ENCODE data around the gene ODF2.
"Not testable (repeated sequence)": the region's sequence is repeated elsewhere in the genome, so short reads cannot be mapped to it uniquely, and the experiment has no call there.

ODF2 gene

DNA sequence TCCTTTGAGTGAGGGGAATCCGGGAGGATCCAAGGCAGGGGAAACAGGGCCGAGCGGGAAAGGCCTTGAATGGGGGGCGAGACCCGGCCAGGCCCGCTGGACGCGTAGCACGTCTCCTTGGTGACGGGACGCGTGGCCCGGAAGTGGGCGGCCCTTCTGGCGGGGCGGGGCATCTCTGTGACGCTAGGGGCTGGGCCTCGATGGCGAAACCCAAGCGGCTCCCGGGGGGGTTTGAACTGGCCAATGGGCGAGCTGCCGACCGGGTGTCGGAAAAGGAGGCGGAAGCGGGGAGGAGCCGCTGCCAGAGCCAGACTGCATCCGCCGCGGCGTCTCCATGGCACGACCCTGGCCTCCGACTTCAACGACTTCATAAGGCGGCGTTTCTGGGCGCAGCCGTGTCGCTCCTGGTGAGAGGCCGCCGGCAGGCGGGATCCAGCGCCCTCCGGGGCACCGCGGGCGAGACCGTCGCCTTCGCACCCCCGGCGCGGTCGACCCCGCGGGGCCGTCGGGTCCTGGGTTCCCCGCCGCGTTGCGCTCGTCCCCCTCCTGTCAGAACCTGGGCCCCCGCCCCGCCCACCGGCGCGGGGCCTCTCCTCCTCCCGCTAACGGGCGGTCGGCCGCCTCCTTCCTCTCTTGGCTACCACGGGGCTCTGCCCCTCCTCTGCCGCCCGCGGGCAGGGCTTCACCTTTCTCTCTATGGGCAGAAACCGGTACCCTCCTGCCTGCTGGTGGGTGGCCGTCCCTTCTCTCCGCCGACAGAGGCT lies at the start of gene ODF2:
ODF2 (plus strand) TSS at position 158 of the 764 bp plus-strand sequence; CDS start at position 244, 86 bp downstream.
- DNase-seq: peak; percentile 97 to 98

DNA sequence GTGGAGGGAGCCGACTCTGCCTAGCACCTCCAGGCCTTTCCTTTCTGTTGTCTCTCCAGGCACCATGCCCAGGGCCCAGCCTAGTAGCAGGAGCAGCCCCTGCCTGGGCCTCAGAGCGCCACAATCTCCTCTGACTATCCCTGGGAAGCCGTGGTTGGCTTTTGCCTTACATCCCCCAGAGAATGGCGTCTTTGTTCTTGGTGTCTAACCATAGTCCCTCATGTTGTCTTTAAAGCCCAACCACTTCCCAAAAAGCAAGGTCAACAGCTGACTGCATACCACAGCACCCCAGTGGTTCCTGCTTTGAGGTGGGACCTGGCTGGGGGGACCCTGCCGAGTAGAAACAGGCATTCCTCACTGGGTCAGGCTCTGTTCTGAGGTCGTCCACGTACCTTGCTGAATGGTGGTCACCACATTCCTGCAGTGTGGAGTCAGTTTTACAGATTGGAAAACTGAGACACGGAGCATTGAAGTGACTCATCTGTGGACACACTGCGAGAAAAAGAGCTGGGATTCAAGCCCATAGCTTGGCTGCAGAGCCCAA lies 48.9 kb upstream of the ODF2 start:
- no peak for DNase-seq

DNA sequence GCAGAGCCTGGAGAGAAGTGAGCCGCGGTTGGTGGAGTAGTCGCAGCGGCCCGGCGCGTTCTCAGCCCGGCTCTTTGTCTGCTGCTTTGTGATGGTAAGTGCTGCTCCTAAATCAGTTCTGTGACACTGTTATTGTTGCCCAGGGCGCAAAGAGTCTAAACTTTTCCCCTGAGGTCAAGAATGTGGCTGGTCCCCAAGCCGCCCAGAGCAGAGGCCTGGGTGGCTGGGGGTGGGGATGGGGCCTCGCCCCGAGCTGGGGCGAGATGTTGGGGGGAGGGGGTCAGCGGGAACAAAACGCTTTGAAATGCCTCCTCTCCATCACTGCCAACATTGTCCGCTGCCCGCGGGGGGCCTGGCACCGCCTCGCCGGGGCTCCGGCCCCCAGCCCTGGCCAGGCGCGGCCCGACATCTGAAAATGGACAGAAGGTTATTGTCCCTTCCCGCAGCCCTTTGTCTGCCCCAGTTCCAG lies 46.8 kb upstream of the ODF2 start:
- DNase-seq: no peak

DNA sequence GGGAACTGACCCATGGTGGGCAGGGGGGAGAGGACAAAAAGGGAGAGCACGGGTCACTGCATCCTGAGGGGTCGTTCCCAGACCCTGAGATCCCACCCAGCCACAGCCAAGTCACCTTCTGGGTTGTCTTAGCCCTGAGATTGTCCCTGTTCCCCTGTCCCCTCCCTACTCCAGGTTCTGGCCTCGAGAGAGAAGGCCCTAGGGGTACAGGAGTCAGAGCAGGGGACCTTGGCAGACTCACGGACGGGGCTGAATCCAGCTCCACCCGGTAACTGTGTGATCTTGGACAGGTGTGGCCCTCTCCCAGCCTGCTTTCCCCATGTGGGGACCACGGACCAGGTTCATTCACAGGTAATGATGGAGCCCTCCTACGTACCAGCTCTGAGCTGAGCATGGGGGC lies 46.4 kb upstream of the ODF2 start:
- DNase-seq: no peak

DNA sequence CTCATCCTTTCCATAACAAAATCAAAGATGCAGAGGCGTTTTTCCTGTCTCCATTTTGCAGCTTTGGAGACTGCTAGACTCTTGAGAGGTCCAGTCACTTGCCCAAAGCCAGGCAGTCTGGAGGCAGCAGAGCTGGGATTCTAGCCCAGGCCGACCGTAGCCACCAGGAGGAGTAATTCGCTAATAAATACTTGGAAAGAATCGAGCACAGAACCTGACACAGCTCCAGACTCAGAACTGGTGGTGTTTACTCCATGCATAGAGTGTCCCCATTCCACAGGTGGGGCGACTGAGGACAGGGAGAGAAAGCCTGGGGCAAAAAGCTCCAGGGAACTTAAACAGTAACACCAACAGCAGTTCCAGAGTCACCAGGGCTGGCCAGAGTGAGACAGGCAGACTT lies 45.8 kb upstream of the ODF2 start:
- DNase-seq: no peak

DNA sequence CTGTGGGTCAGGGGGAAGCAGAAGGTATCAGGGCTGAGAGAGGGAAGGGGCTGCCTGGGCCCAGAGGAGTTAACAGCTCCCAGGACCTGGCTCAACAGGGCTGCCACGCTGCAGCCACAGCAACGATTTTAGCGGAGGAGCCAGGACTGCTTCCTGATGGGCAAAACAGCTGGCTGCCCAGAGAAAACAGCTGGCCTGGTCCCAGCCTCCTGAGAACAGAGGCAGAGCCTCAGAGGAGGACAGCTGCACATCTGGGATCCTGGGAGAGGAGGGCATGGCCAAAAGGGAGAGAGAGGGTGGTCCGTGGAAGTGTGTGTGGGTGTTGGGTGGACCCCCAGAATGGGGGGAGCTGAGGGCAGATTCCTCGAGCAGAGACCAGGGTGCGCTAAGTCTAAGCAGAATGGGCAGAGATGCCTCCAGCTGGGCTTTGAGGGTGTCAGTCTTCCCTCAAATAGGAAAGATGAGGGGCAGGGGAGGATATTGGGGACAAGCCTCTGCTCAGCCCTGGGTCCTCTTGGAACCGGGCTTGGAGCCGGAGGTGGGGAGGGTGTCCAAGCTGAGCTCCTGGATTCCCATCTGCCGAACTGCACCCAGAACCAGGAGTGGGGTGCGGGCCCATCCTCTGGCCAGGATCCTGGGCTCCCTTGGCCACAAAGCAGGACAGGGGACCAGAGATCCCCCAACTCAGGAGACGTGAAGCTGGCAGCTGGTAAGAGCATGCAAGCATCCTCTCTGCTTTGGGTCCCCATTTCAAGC lies 44.3 kb upstream of the ODF2 start:
- no peak for DNase-seq

DNA sequence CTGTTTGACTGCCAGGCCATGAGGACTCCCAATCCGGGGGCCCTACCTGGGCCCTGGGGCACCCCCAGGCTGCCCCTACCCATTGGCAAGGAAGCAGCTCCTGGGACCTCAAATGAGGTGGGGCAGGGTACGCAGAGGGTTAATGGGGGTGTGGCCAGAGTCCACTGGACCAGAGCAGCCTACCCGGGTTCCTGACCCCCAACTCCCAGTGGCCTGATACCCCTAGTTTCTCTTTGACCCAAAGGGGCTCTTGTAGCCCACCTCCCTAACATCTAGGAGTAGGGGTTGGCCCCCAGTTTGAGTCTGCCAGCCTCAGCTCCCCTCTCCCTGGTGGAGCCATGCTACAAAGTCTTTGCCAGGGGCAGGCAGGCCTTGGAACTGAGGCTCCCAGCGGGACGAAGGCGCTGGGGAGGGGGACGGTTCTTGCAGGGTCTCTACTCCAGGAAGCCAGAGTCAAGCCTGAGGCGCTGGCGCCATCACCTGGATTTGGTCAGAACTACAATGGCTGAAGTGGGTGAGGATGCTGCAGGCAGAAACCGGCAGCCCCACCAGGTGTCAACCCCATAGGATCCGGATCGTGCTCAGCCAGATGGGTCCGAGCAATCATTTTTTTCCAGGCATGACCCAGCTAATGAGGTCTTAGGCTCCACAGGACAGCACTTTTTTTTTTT lies 43.6 kb upstream of the ODF2 start:
- peak; percentile 20 to 58 for DNase-seq

DNA sequence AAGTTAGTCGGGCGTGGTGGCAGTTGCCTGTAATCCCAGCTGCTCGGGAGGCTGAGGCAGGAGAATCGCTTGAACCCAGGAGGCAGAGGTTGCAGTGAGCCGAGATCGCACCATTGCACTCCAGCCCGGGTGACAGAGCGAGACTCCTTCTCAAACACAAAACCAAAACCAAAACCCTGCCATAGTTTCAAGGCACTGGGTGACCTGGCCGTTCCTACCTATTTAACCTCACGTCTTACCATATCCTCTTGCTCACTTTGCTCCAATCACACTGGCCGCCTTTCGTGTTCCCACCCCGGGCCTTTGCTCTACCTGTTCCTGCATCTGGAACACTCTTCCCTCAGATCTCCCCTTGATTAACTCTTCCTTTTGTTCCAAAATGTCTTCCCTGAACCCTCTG lies 42.1 kb upstream of the ODF2 start:
- DNase-seq: not testable (repeated sequence)

DNA sequence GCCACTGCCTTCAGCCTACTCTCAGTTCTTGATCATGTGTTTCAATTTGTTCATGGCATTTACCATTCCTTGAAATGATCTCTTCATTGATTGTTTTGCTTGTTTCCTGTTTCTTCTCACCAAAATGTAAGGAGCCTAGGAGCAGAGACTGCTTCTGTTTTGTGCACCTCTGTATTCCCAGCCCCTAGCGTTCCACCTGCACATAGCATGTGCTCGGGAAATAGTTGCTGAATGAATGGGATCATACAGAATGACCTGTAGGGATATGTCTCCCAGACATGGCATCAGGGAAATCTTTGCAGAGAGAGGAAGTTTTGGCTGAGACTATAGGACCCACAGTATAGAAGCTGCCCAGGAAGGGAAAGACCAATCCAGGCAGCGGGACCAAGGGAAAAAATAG lies 41.3 kb upstream of the ODF2 start:
- DNase-seq: no peak

DNA sequence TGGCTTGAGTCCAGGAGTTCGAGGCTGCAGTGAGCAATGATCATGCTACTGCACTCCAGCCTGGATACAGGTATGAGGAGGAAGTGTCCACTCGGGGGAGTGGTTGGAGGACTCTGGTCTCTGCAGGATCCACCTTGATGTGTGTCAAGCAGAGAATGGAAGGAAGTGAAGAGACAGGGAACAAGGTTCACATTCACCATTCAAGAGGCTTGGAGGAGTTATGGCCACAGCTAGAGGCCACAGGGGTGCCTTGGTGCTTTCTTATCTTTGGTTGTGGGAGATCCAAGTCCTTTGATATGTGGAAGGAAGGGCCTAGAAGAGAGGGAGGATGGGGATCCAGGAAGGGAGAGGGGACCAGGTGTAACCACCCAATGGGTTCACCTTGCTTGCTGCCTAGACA lies 40.5 kb upstream of the ODF2 start:
- DNase-seq: no peak

DNA sequence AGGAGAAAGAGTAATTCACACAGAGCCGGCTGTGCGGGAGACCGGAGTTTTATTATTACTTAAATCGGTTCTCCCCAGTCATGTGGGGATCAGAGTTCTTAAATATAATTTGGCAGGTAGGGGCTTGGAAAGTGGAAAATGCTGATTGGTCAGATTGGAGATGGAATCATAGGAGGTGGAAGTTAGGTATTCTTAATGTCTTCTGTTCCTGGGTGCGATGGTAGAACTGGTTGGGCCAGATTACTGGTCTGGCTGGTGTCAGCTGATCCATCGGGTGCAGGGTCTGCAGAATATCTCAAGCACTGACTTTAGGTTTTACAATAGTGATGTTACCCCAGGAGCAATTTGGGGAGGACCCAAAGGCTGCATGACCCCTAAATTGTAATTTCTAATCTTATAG lies 39.8 kb upstream of the ODF2 start:
- no peak for DNase-seq

DNA sequence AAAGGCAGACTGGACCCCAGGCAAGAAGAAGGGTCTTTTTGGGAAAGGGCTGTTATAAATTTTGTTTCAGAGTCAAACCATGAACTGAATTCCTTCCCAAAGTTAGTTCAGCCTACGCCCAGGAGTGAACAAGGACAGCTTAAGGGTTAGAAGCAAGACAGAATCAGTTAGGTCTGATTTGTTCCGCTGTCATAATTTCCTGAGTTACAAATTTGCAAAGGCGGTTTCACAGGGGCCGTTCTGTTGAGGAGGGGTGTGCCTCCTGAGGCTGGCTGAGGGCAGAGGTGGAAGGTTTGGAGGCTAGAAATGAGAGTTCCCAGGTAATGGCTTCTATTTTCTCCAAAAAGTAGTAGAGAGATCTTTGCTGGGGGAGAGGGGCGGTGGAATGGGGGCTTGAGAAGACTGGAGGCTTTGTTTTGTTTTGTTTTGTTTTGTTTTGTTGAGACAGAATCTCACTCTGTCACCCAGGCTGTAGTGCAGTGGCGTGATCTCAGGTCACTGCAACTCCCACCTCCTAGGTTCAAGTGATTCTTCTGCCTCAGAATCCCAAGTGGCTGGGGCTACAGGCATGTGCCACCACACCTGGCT lies 39.3 kb upstream of the ODF2 start:
- DNase-seq: no peak

DNA sequence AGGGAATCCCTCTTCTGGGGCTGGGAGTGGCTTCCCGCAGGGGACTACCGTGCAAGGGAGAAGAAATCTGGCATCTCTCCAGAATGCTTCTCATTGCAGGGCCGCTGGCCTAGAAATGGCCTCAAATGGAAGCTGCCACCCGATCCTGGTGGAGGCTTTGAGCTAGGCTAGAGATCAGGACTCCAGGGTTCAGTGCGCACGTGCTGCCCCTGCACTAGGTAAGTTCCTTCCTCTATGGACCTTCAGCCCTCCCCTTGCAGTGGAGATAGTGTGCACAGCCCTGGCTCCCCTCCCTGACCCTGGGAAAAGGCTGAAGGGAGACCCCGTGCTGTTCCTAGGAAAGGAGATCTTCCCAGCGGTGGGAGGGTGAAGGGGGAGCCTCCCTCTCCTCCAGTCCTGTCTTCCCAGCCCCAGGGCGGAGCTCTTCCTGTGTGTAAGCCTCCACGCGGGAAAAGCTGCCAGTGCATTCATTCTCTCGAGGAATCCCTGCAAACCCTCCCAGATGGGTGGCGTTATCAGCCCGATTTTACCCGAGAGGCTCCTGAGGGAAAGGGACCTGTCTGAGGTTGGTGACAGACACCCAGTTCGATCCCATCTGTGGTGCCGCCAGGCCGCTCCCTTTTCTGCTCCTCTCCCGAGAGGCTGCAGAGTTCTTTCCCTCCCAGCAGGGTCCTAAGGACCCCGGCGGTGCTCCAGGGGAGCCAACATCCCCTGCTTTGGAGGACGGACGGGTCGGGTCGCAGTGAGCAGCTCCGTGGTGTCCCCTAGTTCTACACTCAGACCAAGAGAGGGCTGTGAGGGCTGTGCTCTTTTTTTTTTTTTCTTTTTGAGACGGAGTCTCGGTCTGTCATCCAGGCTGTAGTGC lies 36.5 kb upstream of the ODF2 start:
- no peak for DNase-seq

DNA sequence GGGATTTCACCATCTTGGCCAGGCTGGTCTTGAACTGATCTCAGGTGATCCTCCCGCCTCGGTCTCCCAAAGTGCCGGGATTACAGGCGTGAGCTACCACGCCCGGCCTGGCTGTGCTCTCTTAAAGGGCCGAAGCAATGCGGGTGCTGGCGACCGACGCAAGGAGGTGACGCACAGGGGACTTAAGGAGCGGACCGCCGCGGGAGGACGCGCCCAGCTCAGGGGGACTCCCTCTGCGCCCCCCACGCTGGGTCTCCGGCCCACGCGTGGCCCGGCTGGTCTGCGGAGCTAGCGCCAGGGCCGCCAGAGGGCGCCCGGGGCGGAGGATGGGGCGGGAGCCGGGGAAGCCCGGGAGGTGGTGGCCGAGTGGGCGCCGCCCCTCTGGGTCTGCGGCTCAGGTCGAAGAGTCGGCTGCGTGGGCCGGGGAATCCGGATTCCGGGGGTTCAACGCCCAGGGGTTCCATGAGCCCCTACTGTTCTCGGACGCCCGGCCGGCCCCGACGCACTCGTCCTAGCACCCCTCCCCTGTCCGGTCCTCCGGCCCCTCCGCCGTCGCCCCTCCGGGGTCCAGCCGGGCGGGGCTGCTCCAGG lies 35.7 kb upstream of the ODF2 start:
- DNase-seq: peak; percentile 65 to 74

DNA sequence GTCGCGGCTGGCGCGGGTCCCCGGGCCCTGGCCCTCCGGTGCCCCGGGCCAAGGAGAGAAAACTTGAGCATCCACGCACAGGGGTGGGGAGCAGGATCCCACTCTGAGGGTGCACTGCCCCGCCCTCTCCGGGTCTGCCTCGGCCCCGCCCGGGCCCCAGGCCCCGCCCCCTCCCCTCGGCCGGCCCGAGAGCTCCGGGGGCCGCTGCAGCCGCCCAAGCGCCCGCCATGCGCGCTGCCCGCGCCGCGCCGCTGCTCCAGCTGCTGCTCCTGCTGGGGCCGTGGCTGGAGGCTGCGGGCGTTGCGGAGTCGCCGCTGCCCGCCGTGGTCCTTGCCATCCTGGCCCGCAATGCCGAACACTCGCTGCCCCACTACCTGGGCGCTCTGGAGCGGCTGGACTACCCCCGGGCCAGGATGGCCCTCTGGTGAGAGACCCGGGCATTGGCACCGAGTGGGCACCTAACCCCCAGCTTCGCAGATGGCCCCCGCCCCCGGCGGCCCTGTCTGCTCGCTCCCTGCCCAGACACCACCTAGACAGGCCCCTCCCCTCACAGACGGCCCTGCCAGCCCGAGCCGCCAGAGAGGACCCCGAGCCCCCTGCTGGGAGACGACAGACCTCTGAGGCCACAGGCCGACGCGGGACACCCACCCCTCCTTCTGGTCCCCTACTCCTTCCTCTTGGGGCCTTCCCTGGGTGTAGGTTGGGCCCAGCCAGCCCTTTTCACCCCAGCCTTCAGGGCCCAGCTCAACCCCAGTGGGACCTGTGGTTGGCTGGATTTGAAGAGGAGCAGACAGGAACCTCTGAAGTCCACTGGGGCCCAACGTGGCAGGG lies 34.9 kb upstream of the ODF2 start, which contains the start of gene CERCAM:
CERCAM (plus strand) TSS at position 207 of the 831 bp plus-strand sequence; CDS start at position 228, 21 bp downstream.
- DNase-seq: peak; percentile 43 to 54

DNA sequence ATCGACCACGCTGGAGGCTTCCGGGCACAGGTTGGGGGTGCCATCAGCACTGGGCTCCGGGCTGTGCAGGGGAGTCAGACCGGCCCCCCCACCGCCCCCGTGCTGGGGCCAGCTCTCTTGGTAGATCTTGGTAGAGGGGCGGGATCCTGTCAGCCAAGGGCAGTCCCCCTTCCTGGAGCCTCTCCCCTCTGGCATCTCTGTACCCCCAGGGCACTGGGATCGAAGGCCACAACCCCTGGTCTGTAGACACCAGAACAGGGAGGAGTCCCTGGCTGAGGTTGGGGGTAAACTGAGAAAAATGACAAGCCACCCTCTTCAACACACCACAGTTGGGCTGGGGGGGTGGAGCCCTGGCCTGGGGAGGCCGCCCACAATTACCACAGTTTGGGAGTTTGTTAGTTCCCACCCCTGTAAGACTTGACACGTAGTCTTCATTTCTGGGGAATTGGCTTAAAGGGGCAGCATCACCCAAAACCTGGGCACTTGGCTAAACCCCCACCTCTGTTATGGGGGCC lies 34.3 kb upstream of the ODF2 start:
- DNase-seq: no peak

DNA sequence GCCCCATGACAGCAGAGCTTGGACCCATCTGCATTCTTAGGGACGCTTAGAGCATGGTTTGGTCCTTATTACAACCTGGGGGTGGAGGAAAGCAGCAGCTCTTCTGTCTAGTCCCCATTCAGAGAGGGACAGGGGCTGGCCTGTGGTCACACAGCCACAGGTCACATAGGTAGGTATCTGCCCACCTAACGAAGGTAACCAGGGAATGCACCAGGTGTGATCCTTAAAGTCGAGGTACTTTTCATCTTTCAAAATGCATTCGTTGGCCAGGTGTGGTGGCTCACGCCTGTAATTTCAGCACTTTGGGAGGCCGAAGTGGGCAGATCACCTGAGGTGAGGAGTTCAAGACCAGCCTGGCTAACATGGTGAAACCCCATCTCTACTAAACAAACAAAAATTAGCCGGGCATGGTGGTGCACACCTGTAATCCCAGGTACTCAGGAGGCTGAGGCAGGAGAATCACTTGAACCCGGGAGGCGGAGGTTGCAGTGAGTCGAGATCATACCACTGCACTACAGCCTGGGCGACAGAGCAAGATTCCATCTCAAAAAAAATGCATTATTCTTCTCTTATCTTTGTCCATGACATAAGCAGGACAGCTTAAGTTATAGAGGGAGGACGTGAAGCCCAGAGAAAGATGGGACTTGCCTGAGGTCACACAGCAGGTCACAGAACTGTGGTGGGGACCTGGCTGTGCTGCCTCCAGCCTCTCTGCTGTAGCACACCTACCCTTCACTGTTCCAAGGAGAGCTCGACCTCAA lies 33.6 kb upstream of the ODF2 start:
- DNase-seq: not testable (repeated sequence)

DNA sequence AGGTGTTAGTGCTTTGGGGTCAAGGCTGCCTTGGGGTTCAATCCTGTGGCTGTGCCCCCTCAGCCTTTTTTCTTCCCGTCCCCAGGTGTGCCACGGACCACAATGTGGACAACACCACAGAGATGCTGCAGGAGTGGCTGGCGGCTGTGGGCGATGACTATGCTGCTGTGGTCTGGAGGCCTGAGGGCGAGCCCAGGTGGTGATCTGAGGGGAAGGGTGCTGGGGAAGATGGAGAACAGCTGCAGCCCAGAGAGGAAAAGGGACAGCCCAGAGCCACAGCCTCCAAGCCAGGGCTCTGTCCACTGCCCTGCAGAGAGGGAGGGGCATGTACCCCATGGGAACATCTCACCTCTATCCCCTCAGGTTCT lies 33.0 kb upstream of the ODF2 start:
- no peak for DNase-seq

DNA sequence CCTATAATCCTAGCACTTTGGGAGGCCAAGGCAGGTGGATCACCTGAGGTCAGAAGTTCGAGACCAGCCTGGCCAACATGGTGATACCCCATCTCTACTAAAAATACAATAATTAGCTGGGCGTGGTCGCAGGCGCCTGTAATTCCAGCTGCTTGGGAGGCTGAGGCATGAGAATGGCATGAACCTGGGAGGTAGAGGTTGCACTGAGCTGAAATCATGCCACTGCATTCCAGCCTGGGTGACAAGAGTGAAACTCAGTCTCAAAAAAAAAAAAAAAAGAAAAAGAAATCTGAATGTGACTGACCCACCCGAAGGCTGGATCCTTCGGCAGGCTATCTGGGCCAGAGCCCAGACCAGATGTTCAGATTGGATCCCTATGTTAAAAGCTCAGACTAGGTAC lies 32.5 kb upstream of the ODF2 start:
- DNase-seq: not testable (repeated sequence)

Data from CD4-positive, alpha-beta T cell treated with Interferon alpha-2 for 1 hour (primary cell).